ENCODE results near the gene RTKN.
"Not testable (repeated sequence)": the region's sequence is repeated elsewhere in the genome, so short reads cannot be mapped to it uniquely, and the experiment has no call there.

RTKN gene

DNA sequence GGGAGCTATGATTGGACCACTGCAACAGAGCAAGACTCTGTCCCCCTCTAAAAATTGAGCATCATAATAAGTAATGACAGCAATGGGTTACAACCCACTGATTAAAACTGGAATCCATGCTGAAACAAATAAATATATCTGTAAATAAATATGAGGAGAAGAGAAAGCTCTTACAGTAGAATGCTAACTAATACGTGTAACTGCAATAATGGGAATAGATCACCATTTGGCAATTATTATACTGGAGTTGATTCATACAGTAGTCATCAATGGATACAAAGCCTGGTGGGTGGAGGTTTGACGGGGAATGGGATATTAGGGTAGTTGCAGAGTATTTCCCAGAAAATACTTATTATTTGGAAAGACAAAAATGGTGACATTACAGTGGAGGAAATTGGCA is 7.0 kb upstream of the RTKN start:
- ATAC-seq (ENCODE audit: insufficient read depth, low read depth): no peak
- Histone ChIP-seq H3K4me2 (ENCODE audit: insufficient read depth, low read length) (no peak overlapping the region), H3K4me3 (ENCODE audit: low read depth in 1 of 2, low read length in 2 of 2) (no peak overlapping the region), H3K27me3 (ENCODE audit: insufficient read depth, low read length, poor library complexity) (peaks cover 4% of the 10 kb centered on the region), H3K79me2 (ENCODE audit: insufficient read depth, low read length) (no peaks in the 10 kb centered on the region), H3K36me3 (ENCODE audit: insufficient read depth, low read length) (no peaks in the 10 kb centered on the region), H2AFZ (ENCODE audit: low read depth, low read length) (no peak overlapping the region), H3K9ac (ENCODE audit: low read depth, low read length) (no peak overlapping the region), H3K4me1 (ENCODE audit: insufficient read depth, low read length) (peaks cover 18% of the 10 kb centered on the region), H4K20me1 (ENCODE audit: insufficient read depth, low read length) (no peaks in the 10 kb centered on the region), H3K27ac (ENCODE audit: low read length) (no peak overlapping the region), H3K9me3 (ENCODE audit: insufficient read depth, low read length, severe bottlenecking) (no peaks in the 10 kb centered on the region)
- TF ChIP-seq EZH2 (IDR thresholded peaks at IDR 0.05; ENCODE audit: borderline replicate concordance, low read depth, low read length, severe bottlenecking): no peak
- TF ChIP-seq, protein P1, sequence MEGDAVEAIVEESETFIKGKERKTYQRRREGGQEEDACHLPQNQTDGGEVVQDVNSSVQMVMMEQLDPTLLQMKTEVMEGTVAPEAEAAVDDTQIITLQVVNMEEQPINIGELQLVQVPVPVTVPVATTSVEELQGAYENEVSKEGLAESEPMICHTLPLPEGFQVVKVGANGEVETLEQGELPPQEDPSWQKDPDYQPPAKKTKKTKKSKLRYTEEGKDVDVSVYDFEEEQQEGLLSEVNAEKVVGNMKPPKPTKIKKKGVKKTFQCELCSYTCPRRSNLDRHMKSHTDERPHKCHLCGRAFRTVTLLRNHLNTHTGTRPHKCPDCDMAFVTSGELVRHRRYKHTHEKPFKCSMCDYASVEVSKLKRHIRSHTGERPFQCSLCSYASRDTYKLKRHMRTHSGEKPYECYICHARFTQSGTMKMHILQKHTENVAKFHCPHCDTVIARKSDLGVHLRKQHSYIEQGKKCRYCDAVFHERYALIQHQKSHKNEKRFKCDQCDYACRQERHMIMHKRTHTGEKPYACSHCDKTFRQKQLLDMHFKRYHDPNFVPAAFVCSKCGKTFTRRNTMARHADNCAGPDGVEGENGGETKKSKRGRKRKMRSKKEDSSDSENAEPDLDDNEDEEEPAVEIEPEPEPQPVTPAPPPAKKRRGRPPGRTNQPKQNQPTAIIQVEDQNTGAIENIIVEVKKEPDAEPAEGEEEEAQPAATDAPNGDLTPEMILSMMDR (IDR thresholded peaks at IDR 0.05; ENCODE audit: borderline replicate concordance, extremely low read depth, low read length, poor library complexity, severe bottlenecking): no peak
- DNase-seq: no peak

DNA sequence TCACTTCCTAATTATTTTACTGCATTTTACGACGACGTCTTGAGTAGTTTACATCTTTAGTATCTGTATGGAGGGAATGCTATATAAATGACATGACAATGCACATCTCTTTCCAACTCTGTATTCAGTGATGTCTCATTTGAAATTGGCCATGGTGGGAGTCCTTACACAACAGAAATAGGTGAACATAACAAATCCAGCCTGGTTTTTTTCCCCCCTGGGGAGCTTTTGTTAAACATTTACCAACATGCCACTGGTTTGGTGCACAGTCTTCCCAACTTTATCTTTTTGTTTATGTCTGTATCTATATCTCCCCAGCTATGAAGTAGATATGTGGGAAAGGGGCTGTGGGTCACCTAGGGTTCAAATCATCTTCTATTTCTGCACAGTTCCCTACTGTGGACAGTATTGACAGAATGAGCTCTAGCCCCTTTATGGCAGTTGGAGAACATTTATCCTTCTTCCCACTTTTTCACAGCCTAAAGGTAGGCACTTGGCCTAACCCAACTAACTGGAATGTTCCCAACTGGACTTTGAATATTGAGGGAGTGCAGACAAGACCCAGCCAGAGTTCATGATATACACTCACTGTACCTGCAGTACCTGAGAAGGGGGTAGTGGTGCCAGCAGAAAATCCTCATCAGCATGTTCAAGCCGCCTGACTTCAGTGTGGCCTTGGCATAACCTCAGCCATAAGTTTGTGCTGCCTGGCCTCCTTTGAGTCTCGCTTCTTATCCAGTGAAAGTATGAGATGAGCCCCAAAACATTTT is 5.7 kb upstream of the RTKN start:
- Histone ChIP-seq H3K9ac (ENCODE audit: low read depth, low read length) (no peak overlapping the region), H3K4me2 (ENCODE audit: insufficient read depth, low read length) (no peak overlapping the region), H2AFZ (ENCODE audit: low read depth, low read length) (no peak overlapping the region), H3K4me3 (ENCODE audit: low read depth in 1 of 2, low read length in 2 of 2) (no peak overlapping the region), H3K36me3 (ENCODE audit: insufficient read depth, low read length) (no peaks in the 10 kb centered on the region), H4K20me1 (ENCODE audit: insufficient read depth, low read length) (no peaks in the 10 kb centered on the region), H3K4me1 (ENCODE audit: insufficient read depth, low read length) (peaks cover 7% of the 10 kb centered on the region), H3K27ac (ENCODE audit: low read length) (no peak overlapping the region), H3K27me3 (ENCODE audit: insufficient read depth, low read length, poor library complexity) (peaks cover 4% of the 10 kb centered on the region), H3K79me2 (ENCODE audit: insufficient read depth, low read length) (no peaks in the 10 kb centered on the region), H3K9me3 (ENCODE audit: insufficient read depth, low read length, severe bottlenecking) (no peaks in the 10 kb centered on the region)
- TF ChIP-seq EZH2 (IDR thresholded peaks at IDR 0.05; ENCODE audit: borderline replicate concordance, low read depth, low read length, severe bottlenecking): no peak
- TF ChIP-seq, protein P1 (IDR thresholded peaks at IDR 0.05; ENCODE audit: borderline replicate concordance, extremely low read depth, low read length, poor library complexity, severe bottlenecking): no peak
- DNase-seq: no peak
- no peak for ATAC-seq (ENCODE audit: insufficient read depth, low read depth)

DNA sequence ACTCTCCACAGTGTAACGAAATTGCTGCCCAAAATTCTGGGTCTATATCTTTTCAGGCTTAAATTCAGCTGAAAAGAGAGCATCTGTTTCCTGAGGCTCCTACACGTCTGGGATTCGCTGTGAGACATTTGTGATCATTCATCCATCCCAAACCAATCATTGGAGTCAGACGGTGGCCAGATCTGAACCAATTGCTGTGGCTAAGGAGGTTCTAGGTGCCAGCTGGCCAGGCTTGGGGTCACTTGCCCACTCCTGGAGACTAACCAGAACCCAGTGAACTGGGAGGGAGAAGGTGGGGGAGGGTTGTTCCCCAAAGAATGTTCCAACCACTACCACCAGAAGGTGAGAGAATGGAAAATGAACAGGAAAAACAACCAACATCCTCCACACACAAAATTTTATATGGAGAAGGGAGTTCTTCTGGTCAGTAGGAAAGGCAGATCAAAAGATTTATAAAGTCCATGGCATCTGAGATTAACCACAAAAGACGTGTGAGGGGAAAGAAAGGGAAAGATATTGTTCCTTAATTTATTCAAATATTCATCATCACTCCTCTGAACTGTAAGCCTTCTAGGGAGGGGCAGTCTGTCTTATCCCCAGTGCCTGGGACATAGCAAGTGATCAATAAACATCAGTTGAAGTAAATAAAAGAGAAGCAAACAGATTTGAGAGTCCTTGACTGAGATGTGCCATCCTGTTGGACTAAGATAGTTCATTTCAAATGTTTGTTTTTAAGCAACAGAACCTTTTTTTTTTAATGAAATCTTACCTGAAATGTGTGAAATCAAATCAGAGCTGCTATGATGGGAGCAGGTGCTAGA is 3.0 kb upstream of the RTKN start:
- H3K4me2 ChIP-seq (ENCODE audit: insufficient read depth, low read length): no peak overlapping the region
- H3K27ac ChIP-seq (ENCODE audit: low read length): no peak overlapping the region
- H3K9ac ChIP-seq (ENCODE audit: low read depth, low read length): no peak overlapping the region

DNA sequence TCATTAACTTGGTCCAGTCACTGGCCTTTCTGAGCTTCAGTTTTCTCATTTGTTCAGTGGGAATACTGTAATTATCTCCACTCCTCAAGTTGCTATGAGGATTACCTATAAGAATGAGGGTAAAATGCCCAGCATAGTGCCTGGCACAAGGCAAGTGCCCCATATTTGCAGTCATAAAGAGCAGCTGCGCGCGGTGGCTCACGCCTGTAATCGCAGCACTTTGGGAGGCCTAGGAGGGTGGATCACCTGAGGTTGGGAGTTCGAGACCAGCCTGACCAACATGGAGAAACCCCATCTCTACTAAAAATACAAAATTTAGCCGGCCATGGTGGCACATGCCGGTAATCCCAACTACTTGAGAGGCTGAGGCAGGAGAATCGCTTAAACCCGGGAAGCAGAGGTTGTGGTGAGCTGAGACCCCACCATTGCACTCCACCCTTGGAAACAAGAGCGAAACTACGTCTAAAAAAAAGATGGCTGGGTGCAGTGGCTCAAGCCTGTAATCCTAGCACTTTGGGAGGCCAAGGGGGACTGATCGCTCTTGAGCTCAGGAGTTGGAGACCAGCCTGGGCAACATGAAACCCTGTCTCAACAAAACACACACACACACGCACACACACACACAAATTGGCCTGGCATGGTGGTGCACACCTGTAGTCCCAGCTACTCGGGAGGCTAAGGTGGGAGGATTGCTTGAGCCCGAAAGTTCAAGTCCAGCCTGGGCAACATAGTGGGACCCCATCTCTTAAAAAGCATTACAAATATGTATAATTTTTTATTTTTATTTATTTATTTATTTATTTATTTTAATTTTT is 953 bp upstream of the RTKN start:
- not testable (repeated sequence) for H3K4me3 ChIP-seq (ENCODE audit: low read depth in 1 of 2, low read length in 2 of 2); H3K36me3 ChIP-seq (ENCODE audit: insufficient read depth, low read length); H3K4me2 ChIP-seq (ENCODE audit: insufficient read depth, low read length); H2AFZ ChIP-seq (ENCODE audit: low read depth, low read length); H4K20me1 ChIP-seq (ENCODE audit: insufficient read depth, low read length); H3K79me2 ChIP-seq (ENCODE audit: insufficient read depth, low read length); H3K9ac ChIP-seq (ENCODE audit: low read depth, low read length); H3K27ac ChIP-seq (ENCODE audit: low read length); ATAC-seq (ENCODE audit: insufficient read depth, low read depth); H3K27me3 ChIP-seq (ENCODE audit: insufficient read depth, low read length, poor library complexity); DNase-seq; H3K9me3 ChIP-seq (ENCODE audit: insufficient read depth, low read length, severe bottlenecking)
- H3K4me1 ChIP-seq (ENCODE audit: insufficient read depth, low read length): peaks cover 32% of the 10 kb centered on the region

More for the DNA sequence above, 3.0 kb upstream of the RTKN start:
- Histone ChIP-seq H3K4me1 (ENCODE audit: insufficient read depth, low read length) (peaks cover 13% of the 10 kb centered on the region), H3K36me3 (ENCODE audit: insufficient read depth, low read length) (no peaks in the 10 kb centered on the region), H3K27me3 (ENCODE audit: insufficient read depth, low read length, poor library complexity) (peaks cover 4% of the 10 kb centered on the region), H3K4me3 (ENCODE audit: low read depth in 1 of 2, low read length in 2 of 2) (no peak overlapping the region), H2AFZ (ENCODE audit: low read depth, low read length) (no peak overlapping the region), H4K20me1 (ENCODE audit: insufficient read depth, low read length) (no peaks in the 10 kb centered on the region), H3K9me3 (ENCODE audit: insufficient read depth, low read length, severe bottlenecking) (no peaks in the 10 kb centered on the region), H3K79me2 (ENCODE audit: insufficient read depth, low read length) (0 out of 2 replicates have a peak, but pooled peaks cover 4% of the 10 kb centered on the region)
- no peak for TF ChIP-seq EZH2 (IDR thresholded peaks at IDR 0.05; ENCODE audit: borderline replicate concordance, low read depth, low read length, severe bottlenecking)
- TF ChIP-seq, protein P1 (IDR thresholded peaks at IDR 0.05; ENCODE audit: borderline replicate concordance, extremely low read depth, low read length, poor library complexity, severe bottlenecking): no peak
- ATAC-seq (ENCODE audit: insufficient read depth, low read depth): no peak
- DNase-seq: no peak

Measured in DND-41 (cell line).